Measurements from ENCODE around the gene CGB1. TPM values are rescaled to one million over a fixed set of nuclear protein-coding genes. Genes with fewer than 3 reads are reported as not detected.
A peak's percentile ranks its signal among the peaks of the same experiment; 100 is the strongest.

Gene CGB1
- total and polyA plus RNA-seq, 9 of the 15 experiments (the other 6 are each of a cell fraction or from before 2014, with no cell fraction given): not detected

- TF ChIP-seq, protein P1, sequence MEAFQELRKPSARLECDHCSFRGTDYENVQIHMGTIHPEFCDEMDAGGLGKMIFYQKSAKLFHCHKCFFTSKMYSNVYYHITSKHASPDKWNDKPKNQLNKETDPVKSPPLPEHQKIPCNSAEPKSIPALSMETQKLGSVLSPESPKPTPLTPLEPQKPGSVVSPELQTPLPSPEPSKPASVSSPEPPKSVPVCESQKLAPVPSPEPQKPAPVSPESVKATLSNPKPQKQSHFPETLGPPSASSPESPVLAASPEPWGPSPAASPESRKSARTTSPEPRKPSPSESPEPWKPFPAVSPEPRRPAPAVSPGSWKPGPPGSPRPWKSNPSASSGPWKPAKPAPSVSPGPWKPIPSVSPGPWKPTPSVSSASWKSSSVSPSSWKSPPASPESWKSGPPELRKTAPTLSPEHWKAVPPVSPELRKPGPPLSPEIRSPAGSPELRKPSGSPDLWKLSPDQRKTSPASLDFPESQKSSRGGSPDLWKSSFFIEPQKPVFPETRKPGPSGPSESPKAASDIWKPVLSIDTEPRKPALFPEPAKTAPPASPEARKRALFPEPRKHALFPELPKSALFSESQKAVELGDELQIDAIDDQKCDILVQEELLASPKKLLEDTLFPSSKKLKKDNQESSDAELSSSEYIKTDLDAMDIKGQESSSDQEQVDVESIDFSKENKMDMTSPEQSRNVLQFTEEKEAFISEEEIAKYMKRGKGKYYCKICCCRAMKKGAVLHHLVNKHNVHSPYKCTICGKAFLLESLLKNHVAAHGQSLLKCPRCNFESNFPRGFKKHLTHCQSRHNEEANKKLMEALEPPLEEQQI (IDR thresholded peaks at IDR 0.05): no peak
- TF ChIP-seq CBX1 (IDR thresholded peaks at IDR 0.05; ENCODE audit: low read depth) (no peak), KLF1 (tag; IDR thresholded peaks at IDR 0.05) (no peak), CREM (IDR thresholded peaks at IDR 0.05; ENCODE audit: low read depth) (peak; percentile 87), NR1H2 (CRISPR knock-in tag; IDR thresholded peaks at IDR 0.05) (no peak), SMC3 (conservative IDR thresholded peaks at IDR 0.05; ENCODE audit: insufficient read depth, low read depth, low read length) (peak; percentile 47; the same call in 1 of the 2 replicates), ATF3 (IDR thresholded peaks at IDR 0.05) (no peak), ATF3 (CRISPR knock-in tag; conservative IDR thresholded peaks at IDR 0.05) (no peak; the same call in 1 of the 2 replicates), RBM25 (IDR thresholded peaks at IDR 0.05; ENCODE audit: low read depth, low read length, severe bottlenecking) (peak; percentile 99), TAF7 (tag; IDR thresholded peaks at IDR 0.05) (peak; percentile 77; the same call in 1 of the 2 replicates), CREB1 (IDR thresholded peaks at IDR 0.05) (peak; percentile 74), CREB1 (CRISPR knock-in tag; IDR thresholded peaks at IDR 0.05) (peak; percentile 85), ZEB2 (IDR thresholded peaks at IDR 0.05) (no peak), TEAD1 (CRISPR knock-in tag; IDR thresholded peaks at IDR 0.05) (peak in 1 of 2 experiments; percentile 71; a peak in 2 of 4 replicates), PYGO2 (tag; IDR thresholded peaks at IDR 0.05) (no peak), DACH1 (IDR thresholded peaks at IDR 0.05; ENCODE audit: partially characterized antibody) (no peak), ILF3 (IDR thresholded peaks at IDR 0.05; ENCODE audit: borderline replicate concordance) (no peak), RREB1 (CRISPR knock-in tag; IDR thresholded peaks at IDR 0.05) (no peak)
- TF ChIP-seq, protein P2, sequence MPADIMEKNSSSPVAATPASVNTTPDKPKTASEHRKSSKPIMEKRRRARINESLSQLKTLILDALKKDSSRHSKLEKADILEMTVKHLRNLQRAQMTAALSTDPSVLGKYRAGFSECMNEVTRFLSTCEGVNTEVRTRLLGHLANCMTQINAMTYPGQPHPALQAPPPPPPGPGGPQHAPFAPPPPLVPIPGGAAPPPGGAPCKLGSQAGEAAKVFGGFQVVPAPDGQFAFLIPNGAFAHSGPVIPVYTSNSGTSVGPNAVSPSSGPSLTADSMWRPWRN (IDR thresholded peaks at IDR 0.05; ENCODE audit: low read depth): no peak
Measured at GRCh38 chr19:48993175-48994034, 43.3 kb downstream of the CGB1 start, which contains the start of the genes GYS1 and RUVBL2 (continued).

Data from K562 (cell line).